SJSA1 (cell line): ENCODE measurements around the gene LZTR1. TPM values are rescaled to one million over a fixed set of nuclear protein-coding genes. Genes with fewer than 3 reads are reported as not detected.
"Not testable (repeated sequence)": the region's sequence is repeated elsewhere in the genome, so short reads cannot be mapped to it uniquely, and the experiment has no call there.

Source experiments
- DNase-seq, 2 experiments: peaks; one replicate each; pipeline ENCODE4 v3.0.0-alpha.2; 2015 to 2020; ENCODE audit warnings: low spot score in 2 of 2, low read depth in 1 of 2
- H3K27ac ChIP-seq: fragments of 250-450 bp; sonication (Bioruptor Pico); 2 replicates; pipeline ENCODE4 v1.5.1; 2020; ENCODE audit warnings: mild to moderate bottlenecking, moderate library complexity
- H3K27me3 ChIP-seq: fragments of 250-450 bp; sonication (Bioruptor Pico); replicated peaks from 2 replicates; pipeline ENCODE4 v1.5.1; 2020; ENCODE audit warnings: mild to moderate bottlenecking, moderate library complexity
- H3K36me3 ChIP-seq: fragments of 250-450 bp; sonication (Bioruptor Pico); 2 replicates; pipeline ENCODE4 v1.5.1; 2020; ENCODE audit warnings: mild to moderate bottlenecking
- H3K4me1 ChIP-seq: fragments of 250-450 bp; sonication (Bioruptor Pico); replicated peaks from 2 replicates; pipeline ENCODE4 v1.6.1; 2021; ENCODE audit warnings: mild to moderate bottlenecking
- H3K4me3 ChIP-seq: fragments of 250-450 bp; sonication (Bioruptor Pico); 2 replicates; pipeline ENCODE4 v1.5.1; 2020; ENCODE audit warnings: mild to moderate bottlenecking
- H3K9me3 ChIP-seq: fragments of 250-450 bp; sonication (Bioruptor Pico); replicated peaks from 2 replicates; pipeline ENCODE4 v1.5.1; 2020; ENCODE audit warnings: mild to moderate bottlenecking
- total RNA-seq: library from RNA; depleted of rRNA; stranded (reverse); fragments of >200 nt; shearing (Covaris generic); gene quantifications from 2 replicates; pipeline ENCODE4 v1.2.3, GENCODE V29; 2014

The LZTR1 gene
- total RNA-seq, 1 experiment from 2014 or later, result 21.9 TPM

DNA sequence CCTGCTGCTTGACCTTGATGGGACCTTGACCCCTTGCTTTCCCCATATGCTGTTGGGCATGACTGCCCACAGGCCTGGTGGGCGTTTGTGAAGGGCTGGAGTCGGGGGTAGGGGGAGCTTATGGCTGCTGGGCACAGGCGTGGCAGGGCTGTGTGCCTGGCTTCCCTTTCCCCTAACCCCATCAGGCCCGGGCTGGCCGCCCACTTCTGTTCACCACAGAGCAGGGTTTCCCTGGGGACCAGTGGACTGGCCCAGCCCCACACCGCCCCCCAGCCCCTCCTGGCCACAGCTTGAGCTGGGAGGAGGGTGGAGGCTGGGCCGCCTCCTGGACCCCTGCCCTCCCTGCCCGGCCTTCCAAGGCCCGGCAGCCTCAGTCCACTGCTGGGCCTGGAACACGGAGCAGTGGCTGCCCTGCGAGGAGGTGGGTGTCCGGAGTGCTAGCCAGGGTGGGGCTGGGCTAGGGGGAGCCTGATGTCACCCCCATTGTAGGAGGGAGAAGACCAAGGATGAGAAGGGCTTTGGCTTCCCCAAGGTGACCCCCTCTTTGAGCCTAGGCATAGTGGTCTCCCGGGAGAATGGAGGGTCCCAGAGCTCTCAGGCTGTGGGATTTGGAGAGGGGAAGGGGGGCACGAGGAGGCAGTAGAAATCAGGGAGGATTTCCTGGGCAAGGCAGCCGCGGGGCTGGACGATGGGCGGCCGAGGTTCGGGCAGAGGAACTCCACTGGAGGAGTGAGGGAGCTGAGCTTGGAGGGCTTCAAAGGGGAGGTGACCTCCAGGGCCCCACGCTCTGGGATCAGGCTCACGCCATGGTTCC lies 15.0 kb upstream of the LZTR1 start, which contains the start of gene AIFM3:
Gene AIFM3 (plus strand): TSS at position 373 of the 814 bp plus-strand sequence. CDS start 690 bp downstream, outside the sequence.
- Histone ChIP-seq H3K27me3 (peaks cover 15% of the 10 kb centered on the region), H3K27ac (no peak within 1 kb of the TSS), H3K9me3 (no peaks in the 10 kb centered on the region), H3K4me1 (peaks cover 5% of the 10 kb centered on the region), H3K4me3 (no peak within 1 kb of the TSS), H3K36me3 (no peaks in the 10 kb centered on the region)
- DNase-seq, result no peak

DNA sequence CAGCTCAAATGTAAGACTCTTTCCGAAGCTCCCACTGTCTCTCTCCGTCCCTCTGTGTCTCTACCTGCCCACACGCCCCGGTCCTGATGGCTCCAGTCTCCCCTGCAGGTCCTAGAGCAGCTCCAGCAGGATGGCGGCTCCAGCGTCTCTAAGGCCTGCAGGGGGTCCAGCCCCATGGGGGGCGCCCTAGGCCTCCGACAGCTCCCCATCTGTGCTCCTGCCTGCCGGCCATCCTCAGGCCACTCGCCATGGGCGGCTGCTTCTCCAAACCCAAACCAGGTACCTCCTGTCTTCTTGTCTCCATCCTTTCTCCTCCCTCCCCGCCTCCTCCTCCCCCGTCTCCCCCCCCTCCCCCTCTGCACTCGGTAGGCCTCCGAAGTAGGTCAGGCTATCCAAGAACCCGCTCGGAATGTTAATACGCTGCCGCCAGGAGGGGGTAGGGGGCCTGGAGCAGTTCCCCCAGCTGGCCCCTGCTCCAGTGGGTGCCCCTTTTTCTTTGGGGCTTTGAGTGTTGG lies 14.3 kb upstream of the LZTR1 start:
- Histone ChIP-seq H3K4me3 (no peak overlapping the region), H3K4me1 (peaks cover 11% of the 10 kb centered on the region), H3K27me3 (peaks cover 15% of the 10 kb centered on the region), H3K27ac (no peak overlapping the region), H3K9me3 (no peaks in the 10 kb centered on the region), H3K36me3 (no peaks in the 10 kb centered on the region)
- no peak for DNase-seq

DNA sequence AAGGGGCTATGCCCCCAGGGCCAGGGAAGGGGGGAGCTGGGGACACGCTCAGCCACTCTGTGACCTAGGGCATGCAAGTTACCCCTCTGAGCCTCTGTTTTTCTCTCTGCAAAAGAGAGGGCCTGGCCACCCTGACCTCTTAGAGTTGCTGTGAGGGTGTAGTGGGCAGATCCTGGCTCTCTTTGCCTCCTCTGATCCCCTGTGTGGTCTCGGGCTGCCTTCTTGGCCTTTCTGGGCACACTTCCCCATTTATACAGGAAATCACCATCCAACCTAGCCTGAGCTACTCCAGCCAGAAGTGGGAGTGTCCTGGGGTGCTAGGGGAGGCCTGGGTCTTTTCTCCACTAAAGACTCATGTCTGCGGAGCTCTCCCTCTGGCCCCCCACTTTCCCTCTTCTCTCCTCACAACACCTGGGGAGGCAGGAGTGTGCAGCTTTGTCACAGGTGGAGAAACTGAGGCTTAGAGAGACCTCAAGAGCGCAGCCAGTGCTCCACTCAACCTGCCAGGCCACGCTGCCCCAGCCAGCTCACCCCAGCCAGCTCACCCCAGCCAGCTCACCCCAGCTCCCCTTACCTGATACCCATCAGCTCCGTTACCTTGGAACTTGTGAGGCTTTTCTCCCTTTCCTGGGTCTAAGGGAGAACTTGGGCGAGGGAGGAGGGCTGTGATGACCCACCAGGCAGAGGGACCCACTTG lies 13.7 kb upstream of the LZTR1 start:
- peaks cover 13% of the 10 kb centered on the region for H3K4me1 ChIP-seq
- H3K27me3 ChIP-seq, result peaks cover 15% of the 10 kb centered on the region
- DNase-seq, result no peak

GRCh38 chr22:20970939-20971657 lies 11.0 kb upstream of the LZTR1 start:
- Histone ChIP-seq H3K9me3 (no peaks in the 10 kb centered on the region), H3K27me3 (no peaks in the 10 kb centered on the region), H3K36me3 (no peaks in the 10 kb centered on the region), H3K27ac (no peak overlapping the region), H3K4me3 (no peak overlapping the region), H3K4me1 (peaks cover 13% of the 10 kb centered on the region)
- DNase-seq, result no peak

More for the DNA sequence above, 13.7 kb upstream of the LZTR1 start:
- Histone ChIP-seq H3K4me3 (no peak overlapping the region), H3K27ac (no peak overlapping the region), H3K9me3 (no peaks in the 10 kb centered on the region), H3K36me3 (no peaks in the 10 kb centered on the region)

DNA sequence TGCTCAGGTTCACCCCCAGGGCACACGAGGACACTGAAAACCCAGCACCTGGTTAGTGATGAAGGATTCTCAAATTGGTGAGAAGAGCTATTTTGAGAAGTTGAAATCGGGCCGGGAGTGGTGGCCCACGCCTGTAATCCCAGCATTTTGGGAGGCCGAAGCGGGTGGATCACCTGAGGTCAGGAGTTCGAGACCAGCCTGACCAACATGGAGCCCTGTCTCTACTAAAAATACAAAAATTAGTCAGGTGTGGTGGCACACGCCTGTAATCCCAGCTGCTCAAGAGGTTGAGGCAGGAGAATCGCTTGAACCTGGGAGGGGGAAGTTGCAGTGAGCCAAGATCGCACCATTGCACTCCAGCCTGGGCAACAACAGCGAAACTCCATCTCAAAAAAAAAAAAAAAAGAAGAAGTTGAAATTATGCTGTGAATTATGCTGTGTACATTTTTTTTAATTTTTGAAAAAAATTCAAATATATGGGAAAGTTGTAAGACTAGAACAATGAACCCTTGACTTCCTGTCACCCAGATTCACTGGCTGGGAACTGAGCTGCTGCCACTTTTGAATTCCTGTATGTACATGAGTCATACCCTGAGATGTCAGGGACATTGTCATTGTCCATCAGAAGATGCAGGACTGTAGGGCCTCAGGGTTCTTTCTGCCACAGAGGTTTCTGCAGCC lies 9.9 kb upstream of the LZTR1 start:
- H3K4me1 ChIP-seq, result peaks cover 13% of the 10 kb centered on the region
- DNase-seq, result peak in 1 of 2 experiments; percentile 48
- H3K4me3 ChIP-seq, H3K27me3 ChIP-seq, H3K36me3 ChIP-seq, H3K9me3 ChIP-seq: not testable (repeated sequence)
- peak overlapping the region; percentile 28; the same call in 1 of the 2 replicates for H3K27ac ChIP-seq

- Histone ChIP-seq H3K27me3 (no peaks in the 10 kb centered on the region), H3K4me3 (no peak overlapping the region), H3K4me1 (peaks cover 13% of the 10 kb centered on the region), H3K27ac (no peak overlapping the region), H3K36me3 (no peaks in the 10 kb centered on the region), H3K9me3 (no peaks in the 10 kb centered on the region)
- DNase-seq, result no peak
Observed at GRCh38 chr22:20972933-20973577, 9.0 kb upstream of the LZTR1 start.

GRCh38 chr22:20973634-20974286 lies 8.3 kb upstream of the LZTR1 start:
- DNase-seq, result no peak
- peaks cover 13% of the 10 kb centered on the region for H3K4me1 ChIP-seq
- H3K27ac ChIP-seq, result no peak overlapping the region
- H3K4me3 ChIP-seq, result no peak overlapping the region
- peaks cover 3% of the 10 kb centered on the region; the same call in 1 of the 2 replicates for H3K9me3 ChIP-seq
- no peaks in the 10 kb centered on the region for H3K27me3 ChIP-seq
- H3K36me3 ChIP-seq, result no peaks in the 10 kb centered on the region

GRCh38 chr22:20974336-20974955 lies 7.7 kb upstream of the LZTR1 start:
- peaks cover 13% of the 10 kb centered on the region for H3K4me1 ChIP-seq
- peaks cover 7% of the 10 kb centered on the region; the same call in 1 of the 2 replicates for H3K9me3 ChIP-seq
- DNase-seq, result no peak
- H3K4me3 ChIP-seq, result no peak overlapping the region
- H3K27me3 ChIP-seq, result no peaks in the 10 kb centered on the region
- no peak overlapping the region for H3K27ac ChIP-seq
- no peaks in the 10 kb centered on the region for H3K36me3 ChIP-seq

DNA sequence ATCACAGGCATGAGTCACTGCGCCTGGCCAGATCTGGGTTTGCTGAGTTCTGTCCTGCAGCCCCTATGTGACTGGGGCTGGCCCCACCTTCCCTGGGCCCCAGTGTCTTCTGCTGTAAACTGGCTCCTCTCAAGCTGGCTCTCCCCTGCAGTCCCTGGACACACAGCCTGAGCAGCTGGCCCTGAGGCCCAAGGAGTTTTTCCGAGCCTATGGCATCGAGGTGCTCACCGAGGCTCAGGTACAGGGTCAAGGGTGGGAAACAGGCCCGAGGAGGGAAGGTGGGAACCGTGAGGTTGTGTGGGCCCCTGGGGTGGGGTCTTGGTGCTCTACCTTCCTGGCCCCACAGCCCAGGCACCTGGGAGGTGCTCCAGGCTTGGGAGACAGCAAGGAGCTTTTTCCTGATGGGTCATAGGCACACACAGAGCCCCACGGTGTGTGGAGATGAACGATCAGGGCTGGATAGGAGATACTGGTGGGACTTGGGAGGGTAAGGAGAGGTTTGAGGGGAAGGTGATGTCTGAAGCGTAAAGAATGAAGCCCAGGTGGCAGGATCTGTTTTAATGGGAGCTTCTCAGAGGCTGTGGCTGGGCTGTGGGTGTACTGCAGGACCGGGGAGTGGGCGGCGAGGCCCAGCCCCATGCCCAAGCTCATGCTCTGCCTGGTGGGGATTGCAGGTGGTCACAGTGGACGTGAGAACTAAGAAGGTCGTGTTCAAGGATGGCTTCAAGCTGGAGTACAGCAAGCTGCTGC lies 6.4 kb upstream of the LZTR1 start:
- Histone ChIP-seq H3K27me3 (no peaks in the 10 kb centered on the region), H3K36me3 (no peaks in the 10 kb centered on the region), H3K9me3 (peaks cover 7% of the 10 kb centered on the region; the same call in 1 of the 2 replicates), H3K4me1 (peaks cover 13% of the 10 kb centered on the region), H3K27ac (no peak overlapping the region), H3K4me3 (no peak overlapping the region)
- DNase-seq, result no peak

DNA sequence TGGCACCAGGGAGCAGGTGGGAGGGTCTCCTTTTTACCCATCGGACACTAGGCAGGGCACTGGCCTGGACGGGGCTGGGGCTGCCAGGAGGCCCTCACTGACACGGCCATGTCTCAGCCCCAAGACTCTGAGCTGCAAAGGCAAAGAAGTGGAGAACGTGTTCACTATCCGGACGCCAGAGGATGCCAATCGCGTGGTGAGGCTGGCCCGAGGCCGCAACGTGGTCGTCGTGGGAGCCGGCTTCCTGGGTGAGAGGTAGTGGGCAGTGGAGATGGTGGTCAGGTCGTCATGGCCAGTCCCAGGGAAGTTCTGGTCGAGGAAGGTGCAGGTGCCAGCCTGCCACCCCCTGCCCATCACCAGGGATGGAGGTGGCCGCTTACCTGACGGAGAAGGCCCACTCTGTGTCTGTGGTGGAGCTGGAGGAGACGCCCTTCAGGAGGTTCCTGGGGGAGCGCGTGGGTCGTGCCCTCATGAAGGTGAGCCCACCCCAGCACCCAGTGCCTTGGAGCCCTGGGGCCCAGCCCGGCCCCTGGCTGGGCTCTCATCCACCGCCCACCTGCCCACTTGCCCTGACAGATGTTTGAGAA lies 5.7 kb upstream of the LZTR1 start:
- H3K27me3 ChIP-seq, result no peaks in the 10 kb centered on the region
- H3K36me3 ChIP-seq, result no peaks in the 10 kb centered on the region
- peaks cover 17% of the 10 kb centered on the region for H3K4me1 ChIP-seq
- peaks cover 7% of the 10 kb centered on the region; the same call in 1 of the 2 replicates for H3K9me3 ChIP-seq
- no peak overlapping the region for H3K27ac ChIP-seq
- H3K4me3 ChIP-seq, result no peak overlapping the region
- no peak for DNase-seq

DNA sequence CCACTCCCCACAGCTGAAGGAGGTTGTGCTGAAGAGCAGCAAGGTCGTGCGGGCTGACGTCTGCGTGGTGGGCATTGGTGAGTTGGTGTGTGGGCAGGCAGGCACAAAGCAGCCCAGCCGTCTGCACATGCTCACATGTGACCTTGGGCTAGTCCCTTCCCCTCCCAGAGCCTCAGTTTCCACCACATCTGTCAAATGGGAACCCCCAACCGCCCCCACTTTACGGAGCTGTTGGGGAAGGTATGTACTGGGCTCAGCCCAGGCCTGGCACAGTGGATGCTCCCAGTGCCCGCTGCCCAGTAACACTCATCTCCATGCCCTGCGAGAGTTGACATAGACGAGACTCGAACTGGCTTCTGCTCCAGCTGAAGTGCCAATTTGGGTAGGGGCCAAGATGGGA lies 5.1 kb upstream of the LZTR1 start:
- H3K4me1 ChIP-seq, result peaks cover 20% of the 10 kb centered on the region
- peaks cover 3% of the 10 kb centered on the region for H3K36me3 ChIP-seq
- no peak overlapping the region for H3K4me3 ChIP-seq
- H3K27me3 ChIP-seq, result no peaks in the 10 kb centered on the region
- peaks cover 8% of the 10 kb centered on the region; the same call in 1 of the 2 replicates for H3K9me3 ChIP-seq
- DNase-seq, result no peak
- H3K27ac ChIP-seq, result no peak overlapping the region
